ENCODE measurements around the gene HOXC9.

The HOXC9 gene

DNA sequence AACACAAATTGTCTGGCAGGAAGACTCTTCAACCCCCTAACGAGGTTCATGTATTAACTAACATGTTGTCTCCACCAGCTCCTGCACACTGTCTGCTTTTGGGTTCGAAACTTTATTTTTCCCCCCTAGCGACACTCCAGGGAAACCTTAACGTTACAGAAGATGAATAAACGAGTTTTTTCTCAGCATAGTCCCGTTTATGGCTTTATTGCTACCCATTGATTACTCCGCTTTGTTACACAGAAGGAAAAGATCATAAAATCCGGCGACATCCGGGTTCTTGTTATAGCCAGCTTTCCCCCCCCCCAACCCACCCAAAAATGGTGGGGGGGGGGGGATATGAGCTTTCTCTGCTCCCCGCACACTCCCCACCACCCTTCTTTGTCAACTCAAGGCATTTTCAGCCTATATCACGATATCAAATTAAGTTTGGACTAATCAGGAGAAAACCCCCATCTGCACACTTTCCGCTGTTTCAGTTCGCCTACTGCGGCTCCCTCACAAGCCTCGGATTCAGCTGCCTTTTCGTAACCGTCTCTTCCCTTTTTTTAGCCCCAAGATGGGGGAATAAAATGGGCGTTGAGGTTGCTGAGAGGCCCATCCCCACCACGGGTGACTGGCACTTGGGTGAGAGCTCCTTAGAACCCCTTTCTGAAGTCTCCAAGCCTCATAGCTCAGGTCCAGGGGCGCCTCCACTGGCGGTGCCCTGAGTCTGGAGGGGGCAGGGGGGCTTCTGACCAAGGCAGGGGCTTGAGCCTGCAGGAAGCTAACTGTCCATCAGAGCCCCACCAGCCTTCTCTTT lies 26.9 kb downstream of the HOXC9 start:
- FAIRE-seq (no peak), DNase-seq (ENCODE audit: insufficient read length, low spot score) (no peak)
- TF ChIP-seq, protein P1, sequence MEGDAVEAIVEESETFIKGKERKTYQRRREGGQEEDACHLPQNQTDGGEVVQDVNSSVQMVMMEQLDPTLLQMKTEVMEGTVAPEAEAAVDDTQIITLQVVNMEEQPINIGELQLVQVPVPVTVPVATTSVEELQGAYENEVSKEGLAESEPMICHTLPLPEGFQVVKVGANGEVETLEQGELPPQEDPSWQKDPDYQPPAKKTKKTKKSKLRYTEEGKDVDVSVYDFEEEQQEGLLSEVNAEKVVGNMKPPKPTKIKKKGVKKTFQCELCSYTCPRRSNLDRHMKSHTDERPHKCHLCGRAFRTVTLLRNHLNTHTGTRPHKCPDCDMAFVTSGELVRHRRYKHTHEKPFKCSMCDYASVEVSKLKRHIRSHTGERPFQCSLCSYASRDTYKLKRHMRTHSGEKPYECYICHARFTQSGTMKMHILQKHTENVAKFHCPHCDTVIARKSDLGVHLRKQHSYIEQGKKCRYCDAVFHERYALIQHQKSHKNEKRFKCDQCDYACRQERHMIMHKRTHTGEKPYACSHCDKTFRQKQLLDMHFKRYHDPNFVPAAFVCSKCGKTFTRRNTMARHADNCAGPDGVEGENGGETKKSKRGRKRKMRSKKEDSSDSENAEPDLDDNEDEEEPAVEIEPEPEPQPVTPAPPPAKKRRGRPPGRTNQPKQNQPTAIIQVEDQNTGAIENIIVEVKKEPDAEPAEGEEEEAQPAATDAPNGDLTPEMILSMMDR (IDR thresholded peaks at IDR 0.05; ENCODE audit: insufficient read depth, missing control alignments), result no peak

DNA sequence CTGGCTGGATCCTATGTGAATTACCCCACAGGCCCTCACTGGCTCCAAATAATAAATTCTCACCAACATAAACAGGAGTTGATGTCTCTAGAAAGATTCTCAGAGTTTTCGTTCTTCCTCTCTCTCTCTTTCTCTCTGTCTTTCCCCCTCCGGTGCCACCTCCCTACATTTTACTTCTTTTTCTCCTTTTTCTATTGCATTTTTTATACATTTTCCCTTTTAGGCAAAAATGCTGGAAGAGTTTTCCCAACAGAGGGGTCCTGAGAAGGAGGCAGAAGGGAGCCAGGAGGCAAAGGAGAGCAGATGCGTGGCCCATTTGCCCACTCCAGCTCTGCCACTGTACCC lies 27.5 kb downstream of the HOXC9 start:
- DNase-seq (ENCODE audit: insufficient read length, low spot score) (no peak), FAIRE-seq (no peak)
- TF ChIP-seq, protein P1 (IDR thresholded peaks at IDR 0.05; ENCODE audit: insufficient read depth, missing control alignments), result no peak

DNA sequence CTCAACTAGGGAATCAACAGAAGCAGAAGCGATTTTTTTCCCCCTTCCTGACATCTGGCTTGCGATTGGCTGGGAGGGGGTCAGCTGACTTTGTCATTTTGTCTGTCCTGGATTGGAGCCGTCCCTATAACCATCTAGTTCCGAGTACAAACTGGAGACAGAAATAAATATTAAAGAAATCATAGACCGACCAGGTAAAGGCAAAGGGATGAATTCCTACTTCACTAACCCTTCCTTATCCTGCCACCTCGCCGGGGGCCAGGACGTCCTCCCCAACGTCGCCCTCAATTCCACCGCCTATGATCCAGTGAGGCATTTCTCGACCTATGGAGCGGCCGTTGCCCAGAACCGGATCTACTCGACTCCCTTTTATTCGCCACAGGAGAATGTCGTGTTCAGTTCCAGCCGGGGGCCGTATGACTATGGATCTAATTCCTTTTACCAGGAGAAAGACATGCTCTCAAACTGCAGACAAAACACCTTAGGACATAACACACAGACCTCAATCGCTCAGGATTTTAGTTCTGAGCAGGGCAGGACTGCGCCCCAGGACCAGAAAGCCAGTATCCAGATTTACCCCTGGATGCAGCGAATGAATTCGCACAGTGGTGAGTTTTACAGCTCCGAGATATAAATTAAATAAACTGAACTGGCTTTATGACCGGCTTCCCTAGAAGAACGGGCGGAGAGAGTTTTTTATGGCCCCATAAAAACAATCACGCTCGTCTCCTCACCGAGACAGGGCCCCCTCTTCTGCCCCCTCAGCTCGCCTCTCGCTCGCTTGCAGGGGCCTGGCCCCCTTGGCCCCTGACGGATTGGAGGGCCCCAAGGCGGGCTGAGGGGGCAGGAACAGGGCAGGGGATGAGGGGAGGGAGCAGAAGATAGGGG lies 28.6 kb downstream of the HOXC9 start, which contains the start of gene HOXC6:
TSS of gene HOXC6 (plus strand) at position 127 of the 888 bp plus-strand sequence. CDS start at position 209, 82 bp downstream.
- FAIRE-seq (no peak), DNase-seq (ENCODE audit: insufficient read length, low spot score) (no peak)

DNA sequence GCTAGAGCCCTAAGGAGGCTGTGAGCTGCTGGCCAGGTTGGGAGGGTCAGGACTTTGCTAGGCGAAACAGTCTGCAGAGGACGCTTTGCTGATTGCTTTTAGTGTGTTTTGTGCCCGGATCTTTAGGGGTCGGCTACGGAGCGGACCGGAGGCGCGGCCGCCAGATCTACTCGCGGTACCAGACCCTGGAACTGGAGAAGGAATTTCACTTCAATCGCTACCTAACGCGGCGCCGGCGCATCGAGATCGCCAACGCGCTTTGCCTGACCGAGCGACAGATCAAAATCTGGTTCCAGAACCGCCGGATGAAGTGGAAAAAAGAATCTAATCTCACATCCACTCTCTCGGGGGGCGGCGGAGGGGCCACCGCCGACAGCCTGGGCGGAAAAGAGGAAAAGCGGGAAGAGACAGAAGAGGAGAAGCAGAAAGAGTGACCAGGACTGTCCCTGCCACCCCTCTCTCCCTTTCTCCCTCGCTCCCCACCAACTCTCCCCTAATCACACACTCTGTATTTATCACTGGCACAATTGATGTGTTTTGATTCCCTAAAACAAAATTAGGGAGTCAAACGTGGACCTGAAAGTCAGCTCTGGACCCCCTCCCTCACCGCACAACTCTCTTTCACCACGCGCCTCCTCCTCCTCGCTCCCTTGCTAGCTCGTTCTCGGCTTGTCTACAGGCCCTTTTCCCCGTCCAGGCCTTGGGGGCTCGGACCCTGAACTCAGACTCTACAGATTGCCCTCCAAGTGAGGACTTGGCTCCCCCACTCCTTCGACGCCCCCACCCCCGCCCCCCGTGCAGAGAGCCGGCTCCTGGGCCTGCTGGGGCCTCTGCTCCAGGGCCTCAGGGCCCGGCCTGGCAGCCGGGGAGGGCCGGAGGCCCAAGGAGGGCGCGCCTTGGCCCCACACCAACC lies 29.8 kb downstream of the HOXC9 start:
- FAIRE-seq (no peak), DNase-seq (ENCODE audit: insufficient read length, low spot score) (no peak)
- TF ChIP-seq, protein P1 (IDR thresholded peaks at IDR 0.05; ENCODE audit: insufficient read depth, missing control alignments), result no peak

More for the DNA sequence above, 28.6 kb downstream of the HOXC9 start, which contains the start of gene HOXC6:
- TF ChIP-seq, protein P1 (IDR thresholded peaks at IDR 0.05; ENCODE audit: insufficient read depth, missing control alignments), result no peak

DNA sequence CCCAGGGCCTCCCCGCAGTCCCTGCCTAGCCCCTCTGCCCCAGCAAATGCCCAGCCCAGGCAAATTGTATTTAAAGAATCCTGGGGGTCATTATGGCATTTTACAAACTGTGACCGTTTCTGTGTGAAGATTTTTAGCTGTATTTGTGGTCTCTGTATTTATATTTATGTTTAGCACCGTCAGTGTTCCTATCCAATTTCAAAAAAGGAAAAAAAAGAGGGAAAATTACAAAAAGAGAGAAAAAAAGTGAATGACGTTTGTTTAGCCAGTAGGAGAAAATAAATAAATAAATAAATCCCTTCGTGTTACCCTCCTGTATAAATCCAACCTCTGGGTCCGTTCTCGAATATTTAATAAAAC lies 30.5 kb downstream of the HOXC9 start:
- DNase-seq (ENCODE audit: insufficient read length, low spot score) (no peak), FAIRE-seq (no peak)
- TF ChIP-seq, protein P1 (IDR thresholded peaks at IDR 0.05; ENCODE audit: insufficient read depth, missing control alignments), result no peak

DNA sequence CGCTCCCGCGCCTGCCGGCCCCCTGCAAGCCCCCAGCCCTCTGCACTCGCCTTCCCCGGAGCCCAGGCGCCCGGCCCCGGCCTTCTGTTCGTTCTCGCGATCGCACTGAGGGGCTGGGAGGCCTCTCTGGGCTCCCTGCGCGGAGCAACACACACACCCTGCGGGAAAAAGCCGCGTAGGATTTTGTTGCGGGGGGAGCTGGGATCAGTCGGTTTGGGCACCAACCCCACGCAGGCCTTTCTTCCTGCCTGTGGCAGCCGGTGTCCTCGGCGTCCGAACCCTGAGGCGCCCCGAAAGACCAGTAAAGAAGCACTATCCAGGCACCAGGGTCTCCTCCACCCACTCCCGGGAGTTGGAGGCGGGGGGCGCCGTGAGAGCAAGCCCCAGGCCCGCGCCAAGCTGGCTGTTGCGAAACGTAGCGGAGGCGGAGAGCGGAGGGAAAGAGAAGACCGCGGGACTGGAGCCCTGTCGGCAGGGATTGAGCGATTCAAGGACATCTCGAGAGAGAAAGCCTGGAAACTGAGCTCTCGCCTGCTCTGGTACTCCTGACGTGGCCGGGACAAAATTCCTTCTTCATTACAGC lies 31.0 kb downstream of the HOXC9 start:
- DNase-seq (ENCODE audit: insufficient read length, low spot score) (no peak), FAIRE-seq (no peak)

More for the DNA sequence above, 31.0 kb downstream of the HOXC9 start:
- TF ChIP-seq, protein P1 (IDR thresholded peaks at IDR 0.05; ENCODE audit: insufficient read depth, missing control alignments), result no peak

All from D721Med (cell line).